Gastroesophageal sphincter (tissue), 4 donors: ENCODE measurements around the gene PSMG3. TPM values are rescaled to one million over a fixed set of nuclear protein-coding genes. Genes with fewer than 3 reads are reported as not detected.

Source experiments
- ATAC-seq: fragments of 150-250 bp; one replicate; pipeline ENCODE4 v1.9.1; 2016; ENCODE audit warnings: mild to moderate bottlenecking, moderate library complexity
- H3K27ac ChIP-seq, 4 donors: fragments of 200-600 bp; sonication (generic) in 3 of 4; 1 replicate in 3 of 4; 2 replicates in 1 of 4; pipeline ENCODE4 v1.5.1; 2016 to 2019
- H3K27me3 ChIP-seq: fragments of 200-600 bp; sonication (generic); one replicate; pipeline ENCODE4 v1.5.1; 2019
- H3K36me3 ChIP-seq, 2 donors: fragments of 200-600 bp; sonication (generic); one replicate each; pipeline ENCODE4 v1.5.1; 2019; ENCODE audit warnings: control low read depth in 1 of 2
- H3K4me1 ChIP-seq, 3 donors: fragments of 200-600 bp; sonication (generic); 1 replicate in 2 of 3; 2 replicates in 1 of 3; pipeline ENCODE4 v1.5.1; 2016 to 2019; ENCODE audit warnings: control low read depth in 2 of 3
- H3K4me3 ChIP-seq, 2 donors: fragments of 200-600 bp; sonication (generic); one replicate each; pipeline ENCODE4 v1.5.1; 2019; ENCODE audit warnings: mild to moderate bottlenecking in 1 of 2, moderate library complexity in 1 of 2
- H3K9me3 ChIP-seq, 3 donors: fragments of 200-600 bp; sonication (generic); one replicate each; pipeline ENCODE4 v1.5.1; 2017 to 2019; ENCODE audit warnings: control low read depth in 2 of 3
- CTCF ChIP-seq, 4 experiments: fragments of 200-600 bp in 2 of 4; fragments of 450-650 bp in 2 of 4; sonication (generic) in 1 of 4; IDR thresholded peaks; one replicate each; pipeline ENCODE4 v1.5.1; 2017 to 2019; ENCODE audit warnings: antibody characterized with exemption in 4 of 4, mild to moderate bottlenecking in 2 of 4, moderate library complexity in 2 of 4
- EP300 ChIP-seq: sonication (generic); formaldehyde crosslinking; IDR thresholded peaks from one replicate; pipeline ENCODE4 v1.6.1; 2017; ENCODE audit warnings: antibody characterized with exemption, mild to moderate bottlenecking
- POLR2A ChIP-seq, 2 donors: fragments of 450-650 bp; IDR thresholded peaks; one replicate each; pipeline ENCODE4 v1.6.1; 2017; ENCODE audit warnings: antibody characterized with exemption in 2 of 2, mild to moderate bottlenecking in 2 of 2, moderate library complexity in 1 of 2
- POLR2AphosphoS5 ChIP-seq: sonication (generic); formaldehyde crosslinking; IDR thresholded peaks from one replicate; pipeline ENCODE4 v1.6.1; 2017; ENCODE audit warnings: antibody characterized with exemption
- WGBS, 2 donors: methylation state at CpG; one replicate each; pipeline ENCODE4 v1.1.5; 2018; ENCODE audit warnings: low coverage in 1 of 2; 5-methylcytosine and 5-hydroxymethylcytosine counted together
- total RNA-seq, 4 donors: library from RNA; depleted of rRNA; stranded (reverse); fragments of >200 nt; gene quantifications; one replicate each; pipeline ENCODE4 v1.1.0, GENCODE V29; 2016

Gene PSMG3
- total RNA-seq, 4 donors from 2014 or later = 27.7 to 36.6 (median 35.7) TPM

- no peak for TF ChIP-seq POLR2AphosphoS5
- TF ChIP-seq CTCF (IDR thresholded peaks at IDR 0.05) = no peak
- no peak for TF ChIP-seq POLR2A (IDR thresholded peaks at IDR 0.05)
- Histone ChIP-seq H3K4me3 (no peak overlapping the region), H3K27me3 (no peaks in the 10 kb centered on the region), H3K36me3 (peaks cover 0 to 68% of the 10 kb centered on the region in 2 donors), H3K4me1 (peaks cover 0 to 42% (median 16%) of the 10 kb centered on the region in 3 donors), H3K9me3 (no peaks in the 10 kb centered on the region), H3K27ac (no peak overlapping the region)
- no CpG with 5 or more reads among the region's 31 CpGs for WGBS, 2 donors
- ATAC-seq = no peak
These were observed 29.0 kb downstream of the PSMG3 start for GRCh38 chr7:1540776-1541271.

- H3K27ac ChIP-seq = peak overlapping the region in 3 of 4 donors; percentile 97 to 100 (median 100)
These were observed 29.7 kb downstream of the PSMG3 start for GRCh38 chr7:1539882-1540775.

GRCh38 chr7:1539181-1539881 lies 30.5 kb downstream of the PSMG3 start:
- peaks cover 0 to 68% of the 10 kb centered on the region in 2 donors for H3K36me3 ChIP-seq
- ATAC-seq = no peak
- peak overlapping the region in 1 of 2 donors; percentile 67 for H3K4me3 ChIP-seq
- TF ChIP-seq EP300 = no peak
- TF ChIP-seq POLR2A (IDR thresholded peaks at IDR 0.05) = no peak
- no peak for TF ChIP-seq POLR2AphosphoS5
- no peak for TF ChIP-seq CTCF (IDR thresholded peaks at IDR 0.05)
- no CpG with 5 or more reads among the region's 36 CpGs for WGBS, 2 donors
- peak overlapping the region in 3 of 4 donors; percentile 97 to 100 (median 100) for H3K27ac ChIP-seq
- peaks cover 0 to 52% (median 23%) of the 10 kb centered on the region in 3 donors for H3K4me1 ChIP-seq
- H3K27me3 ChIP-seq = no peaks in the 10 kb centered on the region
- no peaks in the 10 kb centered on the region for H3K9me3 ChIP-seq

More at GRCh38 chr7:1539882-1540775, 29.7 kb downstream of the PSMG3 start:
- no peak overlapping the region for H3K4me3 ChIP-seq
- WGBS, 2 donors = 95 to 100% methylated on average over 2 to 14 of the region's 73 CpGs
- ATAC-seq = no peak
- H3K36me3 ChIP-seq = peaks cover 0 to 74% of the 10 kb centered on the region in 2 donors
- no peaks in the 10 kb centered on the region for H3K27me3 ChIP-seq
- TF ChIP-seq EP300 (no peak), POLR2AphosphoS5 (no peak)
- peaks cover 0 to 45% (median 20%) of the 10 kb centered on the region in 3 donors for H3K4me1 ChIP-seq
- no peaks in the 10 kb centered on the region for H3K9me3 ChIP-seq

- ATAC-seq = no peak
- no peaks in the 10 kb centered on the region for H3K27me3 ChIP-seq
- peaks cover 0 to 58% (median 30%) of the 10 kb centered on the region in 3 donors for H3K4me1 ChIP-seq
- H3K4me3 ChIP-seq = peak overlapping the region; percentile 5 to 67
- WGBS, 2 donors = no CpG with 5 or more reads among the region's 25 CpGs
- TF ChIP-seq POLR2A (IDR thresholded peaks at IDR 0.05) = no peak
- no peak for TF ChIP-seq EP300
- no peak for TF ChIP-seq CTCF (IDR thresholded peaks at IDR 0.05)
- no peak for TF ChIP-seq POLR2AphosphoS5
- no peaks in the 10 kb centered on the region for H3K9me3 ChIP-seq
- peak overlapping the region; percentile 93 to 100 (median 98) for H3K27ac ChIP-seq
- H3K36me3 ChIP-seq = peaks cover 0 to 61% of the 10 kb centered on the region in 2 donors
These were observed 31.2 kb downstream of the PSMG3 start for GRCh38 chr7:1538544-1539180.
